ENCODE measurements around the gene TUBAL3. TPM values are rescaled to one million over a fixed set of nuclear protein-coding genes. Genes with fewer than 3 reads are reported as not detected.

TUBAL3 gene
- total RNA-seq, 6 experiments from 2014 or later, result not detected

DNA sequence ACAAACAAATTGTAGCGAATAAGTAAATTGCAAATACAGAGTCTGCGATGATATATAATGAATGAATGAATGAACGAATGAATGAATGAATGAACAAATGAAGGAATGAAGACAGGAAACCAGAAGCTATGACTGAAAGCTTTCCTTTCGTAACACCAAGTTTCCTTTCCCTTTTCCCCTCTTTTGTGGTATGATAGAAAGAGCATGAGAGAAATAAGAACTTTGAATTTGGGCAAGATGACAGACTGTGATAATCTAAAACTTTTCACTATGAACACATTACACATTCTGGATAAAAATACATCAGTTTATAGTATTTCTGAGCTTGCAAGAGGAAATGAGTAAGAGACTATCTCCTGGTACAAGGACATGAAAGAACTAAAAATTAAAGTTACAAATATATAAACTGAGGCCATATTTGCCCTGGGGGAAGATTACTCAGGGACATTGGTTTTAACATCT is 48.3 kb downstream of the TUBAL3 start:
- no peaks in the 10 kb centered on the region for H3K36me3 Mint-ChIP-seq (ENCODE audit: low read depth)
- no peak overlapping the region for H3K4me3 Mint-ChIP-seq
- no peak for DNase-seq
- peaks cover 24% of the 10 kb centered on the region for H3K27me3 Mint-ChIP-seq (ENCODE audit: insufficient read depth)
- H3K27ac Mint-ChIP-seq, result no peak overlapping the region
- H3K9me3 Mint-ChIP-seq, result no peaks in the 10 kb centered on the region
- H3K4me1 Mint-ChIP-seq (ENCODE audit: low read depth), result peaks cover 10% of the 10 kb centered on the region; the same call in 1 of the 2 replicates
- TF ChIP-seq, protein P1, sequence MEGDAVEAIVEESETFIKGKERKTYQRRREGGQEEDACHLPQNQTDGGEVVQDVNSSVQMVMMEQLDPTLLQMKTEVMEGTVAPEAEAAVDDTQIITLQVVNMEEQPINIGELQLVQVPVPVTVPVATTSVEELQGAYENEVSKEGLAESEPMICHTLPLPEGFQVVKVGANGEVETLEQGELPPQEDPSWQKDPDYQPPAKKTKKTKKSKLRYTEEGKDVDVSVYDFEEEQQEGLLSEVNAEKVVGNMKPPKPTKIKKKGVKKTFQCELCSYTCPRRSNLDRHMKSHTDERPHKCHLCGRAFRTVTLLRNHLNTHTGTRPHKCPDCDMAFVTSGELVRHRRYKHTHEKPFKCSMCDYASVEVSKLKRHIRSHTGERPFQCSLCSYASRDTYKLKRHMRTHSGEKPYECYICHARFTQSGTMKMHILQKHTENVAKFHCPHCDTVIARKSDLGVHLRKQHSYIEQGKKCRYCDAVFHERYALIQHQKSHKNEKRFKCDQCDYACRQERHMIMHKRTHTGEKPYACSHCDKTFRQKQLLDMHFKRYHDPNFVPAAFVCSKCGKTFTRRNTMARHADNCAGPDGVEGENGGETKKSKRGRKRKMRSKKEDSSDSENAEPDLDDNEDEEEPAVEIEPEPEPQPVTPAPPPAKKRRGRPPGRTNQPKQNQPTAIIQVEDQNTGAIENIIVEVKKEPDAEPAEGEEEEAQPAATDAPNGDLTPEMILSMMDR (IDR thresholded peaks at IDR 0.05), result no peak

GRCh38 chr10:5355594-5356301 is 48.9 kb downstream of the TUBAL3 start:
- DNase-seq, result no peak
- no peak overlapping the region for H3K4me3 Mint-ChIP-seq
- peaks cover 10% of the 10 kb centered on the region; the same call in 1 of the 2 replicates for H3K4me1 Mint-ChIP-seq (ENCODE audit: low read depth)
- H3K36me3 Mint-ChIP-seq (ENCODE audit: low read depth), result no peaks in the 10 kb centered on the region
- no peaks in the 10 kb centered on the region for H3K9me3 Mint-ChIP-seq
- TF ChIP-seq, protein P1 (IDR thresholded peaks at IDR 0.05), result no peak
- peaks cover 22% of the 10 kb centered on the region for H3K27me3 Mint-ChIP-seq (ENCODE audit: insufficient read depth)
- H3K27ac Mint-ChIP-seq, result no peak overlapping the region

GRCh38 chr10:5354068-5354467 is 50.6 kb downstream of the TUBAL3 start:
- H3K9me3 Mint-ChIP-seq, result no peaks in the 10 kb centered on the region
- peaks cover 10% of the 10 kb centered on the region; the same call in 1 of the 2 replicates for H3K4me1 Mint-ChIP-seq (ENCODE audit: low read depth)
- no peaks in the 10 kb centered on the region for H3K36me3 Mint-ChIP-seq (ENCODE audit: low read depth)
- H3K27ac Mint-ChIP-seq, result no peak overlapping the region
- no peak overlapping the region for H3K4me3 Mint-ChIP-seq
- no peak for DNase-seq
- TF ChIP-seq, protein P1 (IDR thresholded peaks at IDR 0.05), result no peak
- H3K27me3 Mint-ChIP-seq (ENCODE audit: insufficient read depth), result peaks cover 24% of the 10 kb centered on the region; the same call in 1 of the 2 replicates

- no peak for DNase-seq
- no peak overlapping the region for H3K27ac Mint-ChIP-seq
- peaks cover 18% of the 10 kb centered on the region; the same call in 1 of the 2 replicates for H3K27me3 Mint-ChIP-seq (ENCODE audit: insufficient read depth)
Measured at GRCh38 chr10:5349362-5349761, 55.3 kb downstream of the TUBAL3 start.

DNA sequence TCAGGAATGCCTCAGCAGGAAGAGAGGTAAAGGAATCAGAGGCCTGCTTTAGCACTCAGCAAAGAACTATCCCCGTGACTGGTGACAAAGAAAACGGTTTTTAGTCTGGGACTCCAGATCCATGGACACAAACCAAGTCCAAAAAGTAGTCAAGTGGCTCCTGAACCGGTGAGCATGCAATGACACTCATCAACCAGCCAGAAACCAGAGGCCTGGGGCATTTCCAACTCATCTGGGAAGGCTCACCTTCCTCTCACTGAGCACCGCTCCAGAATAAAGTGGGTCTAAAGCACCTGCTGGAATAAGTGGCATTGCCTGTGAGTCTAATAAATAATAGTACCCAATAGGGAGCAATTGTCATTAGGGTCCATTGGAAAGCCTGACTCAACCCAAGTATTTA is 57.7 kb downstream of the TUBAL3 start:
- no peaks in the 10 kb centered on the region for H3K9me3 Mint-ChIP-seq
- peaks cover 19% of the 10 kb centered on the region; the same call in 1 of the 2 replicates for H3K27me3 Mint-ChIP-seq (ENCODE audit: insufficient read depth)
- H3K36me3 Mint-ChIP-seq (ENCODE audit: low read depth), result no peaks in the 10 kb centered on the region
- TF ChIP-seq, protein P1 (IDR thresholded peaks at IDR 0.05), result no peak
- DNase-seq, result no peak
- no peak overlapping the region for H3K27ac Mint-ChIP-seq
- H3K4me1 Mint-ChIP-seq (ENCODE audit: low read depth), result no peaks in the 10 kb centered on the region
- H3K4me3 Mint-ChIP-seq, result no peak overlapping the region

More at GRCh38 chr10:5349362-5349761, 55.3 kb downstream of the TUBAL3 start:
- Mint-ChIP-seq H3K9me3 (no peaks in the 10 kb centered on the region), H3K4me1 (ENCODE audit: low read depth) (no peaks in the 10 kb centered on the region), H3K36me3 (ENCODE audit: low read depth) (no peaks in the 10 kb centered on the region), H3K4me3 (no peak overlapping the region)
- TF ChIP-seq, protein P1 (IDR thresholded peaks at IDR 0.05), result no peak
